ENCODE results near the gene EGR1.

GRCh38 chr5:138461343-138462125 is 3.7 kb upstream of the EGR1 start:
- no peak for TF ChIP-seq CTCF (IDR thresholded peaks at IDR 0.05)
- no peak for TF ChIP-seq POLR2A (IDR thresholded peaks at IDR 0.05)
- no peak for TF ChIP-seq POLR2AphosphoS5 (IDR thresholded peaks at IDR 0.05)
- TF ChIP-seq EP300 (IDR thresholded peaks at IDR 0.05), result no peak
